A549 (cell line): ENCODE results near the gene MAPT.

Source experiments
- BCL3 ChIP-seq: fragments of >200 bp; sonication (Bioruptor Twin); formaldehyde crosslinking; IDR thresholded peaks from 3 replicates; pipeline ENCODE4 v1.6.1; 2016
- CEBPB ChIP-seq, 2 experiments: fragments of >200 bp in 1 of 2; sonication (Bioruptor Twin) in 1 of 2; formaldehyde crosslinking in 1 of 2; IDR thresholded peaks; 2 replicates each; pipeline ENCODE4 v1.6.1; 2012 to 2016
- HMGXB4 ChIP-seq: fragments of 250-450 bp; sonication (Bioruptor Pico); IDR thresholded peaks from 2 replicates; pipeline ENCODE4 v1.5.0; 2021; ENCODE audit warnings: mild to moderate bottlenecking, moderate library complexity, borderline replicate concordance
- JUNB ChIP-seq: fragments of >200 bp; sonication (Bioruptor Twin); formaldehyde crosslinking; IDR thresholded peaks from 2 replicates; pipeline ENCODE4 v1.6.1; 2016
- MAZ ChIP-seq: fragments of 150-350 bp; IDR thresholded peaks from 2 replicates; pipeline ENCODE4 v1.6.1; 2014; ENCODE audit warnings: antibody characterized with exemption, low read depth, low read length, borderline replicate concordance
- PBX3 ChIP-seq: IDR thresholded peaks from 2 replicates; pipeline ENCODE4 v1.6.1; 2012
- POLR2A ChIP-seq: IDR thresholded peaks from 2 replicates; pipeline ENCODE4 v1.6.1; 2012; ENCODE audit warnings: mild to moderate bottlenecking, low read length
- POLR2AphosphoS2 ChIP-seq: conservative IDR thresholded peaks from 2 replicates; pipeline ENCODE4 v1.6.1; 2012; ENCODE audit warnings: low read length, improper control_type of control experiment, inconsistent platforms
- RAD21 ChIP-seq, 2 experiments: fragments of >200 bp in 1 of 2; sonication (Bioruptor Twin) in 1 of 2; formaldehyde crosslinking in 1 of 2; IDR thresholded peaks in 1 of 2; conservative IDR thresholded peaks in 1 of 2; 2 replicates in 1 of 2; 3 replicates in 1 of 2; pipeline ENCODE4 v1.6.1; 2012 to 2018; ENCODE audit warnings: inconsistent platforms in 1 of 2
- RFX5 ChIP-seq: fragments of 450-650 bp; IDR thresholded peaks from 2 replicates; pipeline ENCODE4 v1.7.1; 2014; ENCODE audit warnings: antibody characterized with exemption, mild to moderate bottlenecking, moderate library complexity
- TF ChIP-seq, protein P1 (sequence below): fragments of >200 bp; sonication (Bioruptor Twin); formaldehyde crosslinking; IDR thresholded peaks from 3 replicates; pipeline ENCODE4 v1.5.1; 2016
- TF ChIP-seq, protein P2 (sequence below): fragments of 450-650 bp; IDR thresholded peaks from 2 replicates; pipeline ENCODE4 v1.6.1; 2014; ENCODE audit warnings: antibody characterized with exemption

DNA sequence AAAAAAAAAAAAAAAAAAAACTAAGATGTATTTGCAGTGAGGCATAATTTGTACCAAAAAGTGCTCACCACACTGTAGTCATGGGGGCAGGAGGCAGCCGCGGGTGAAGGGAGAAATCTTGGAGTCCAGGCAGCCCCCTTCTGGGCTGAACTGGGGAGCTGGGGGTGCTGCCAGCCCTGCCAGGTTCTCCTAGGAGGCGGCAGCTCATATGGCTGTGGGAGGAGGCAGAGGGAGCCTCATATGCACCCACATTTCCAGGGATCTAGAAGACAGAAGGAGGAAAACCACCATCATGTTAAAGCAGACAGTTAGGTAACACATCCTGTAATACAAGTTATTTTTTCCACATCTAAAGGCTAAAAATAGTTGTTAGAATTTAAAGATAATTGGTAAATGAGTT is 16.3 kb downstream of the MAPT start:
- TF ChIP-seq BCL3: no peak
- TF ChIP-seq, protein P1, sequence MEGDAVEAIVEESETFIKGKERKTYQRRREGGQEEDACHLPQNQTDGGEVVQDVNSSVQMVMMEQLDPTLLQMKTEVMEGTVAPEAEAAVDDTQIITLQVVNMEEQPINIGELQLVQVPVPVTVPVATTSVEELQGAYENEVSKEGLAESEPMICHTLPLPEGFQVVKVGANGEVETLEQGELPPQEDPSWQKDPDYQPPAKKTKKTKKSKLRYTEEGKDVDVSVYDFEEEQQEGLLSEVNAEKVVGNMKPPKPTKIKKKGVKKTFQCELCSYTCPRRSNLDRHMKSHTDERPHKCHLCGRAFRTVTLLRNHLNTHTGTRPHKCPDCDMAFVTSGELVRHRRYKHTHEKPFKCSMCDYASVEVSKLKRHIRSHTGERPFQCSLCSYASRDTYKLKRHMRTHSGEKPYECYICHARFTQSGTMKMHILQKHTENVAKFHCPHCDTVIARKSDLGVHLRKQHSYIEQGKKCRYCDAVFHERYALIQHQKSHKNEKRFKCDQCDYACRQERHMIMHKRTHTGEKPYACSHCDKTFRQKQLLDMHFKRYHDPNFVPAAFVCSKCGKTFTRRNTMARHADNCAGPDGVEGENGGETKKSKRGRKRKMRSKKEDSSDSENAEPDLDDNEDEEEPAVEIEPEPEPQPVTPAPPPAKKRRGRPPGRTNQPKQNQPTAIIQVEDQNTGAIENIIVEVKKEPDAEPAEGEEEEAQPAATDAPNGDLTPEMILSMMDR: no peak
- no peak for TF ChIP-seq POLR2A
- no peak for TF ChIP-seq RFX5
- no peak for TF ChIP-seq JUNB
- no peak for TF ChIP-seq RAD21 (conservative IDR thresholded peaks at IDR 0.05 in 1 of 2, IDR thresholded peaks at IDR 0.05 in 1 of 2)
- no peak for TF ChIP-seq PBX3
- no peak for TF ChIP-seq POLR2AphosphoS2
- TF ChIP-seq CEBPB (IDR thresholded peaks at IDR 0.05): no peak
- TF ChIP-seq HMGXB4 (CRISPR knock-in tag): no peak
- no peak for TF ChIP-seq MAZ
- TF ChIP-seq, protein P2, sequence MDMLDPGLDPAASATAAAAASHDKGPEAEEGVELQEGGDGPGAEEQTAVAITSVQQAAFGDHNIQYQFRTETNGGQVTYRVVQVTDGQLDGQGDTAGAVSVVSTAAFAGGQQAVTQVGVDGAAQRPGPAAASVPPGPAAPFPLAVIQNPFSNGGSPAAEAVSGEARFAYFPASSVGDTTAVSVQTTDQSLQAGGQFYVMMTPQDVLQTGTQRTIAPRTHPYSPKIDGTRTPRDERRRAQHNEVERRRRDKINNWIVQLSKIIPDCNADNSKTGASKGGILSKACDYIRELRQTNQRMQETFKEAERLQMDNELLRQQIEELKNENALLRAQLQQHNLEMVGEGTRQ: no peak
